Kidney (tissue), 14 donors: ENCODE data around the gene RBM44. TPM values are rescaled to one million over a fixed set of nuclear protein-coding genes. Genes with fewer than 3 reads are reported as not detected.
"Not testable (repeated sequence)": the region's sequence is repeated elsewhere in the genome, so short reads cannot be mapped to it uniquely, and the experiment has no call there.

ENCODE experiments used
- DNase-seq, 5 donors: peaks; one replicate each; pipeline ENCODE4 v3.0.0-alpha.2; 2013 to 2020
- FAIRE-seq: peaks from 2 replicates; lab custom pipeline; 2012; peaks lifted over from hg19 to GRCh38; lab: Jason Lieb, UNC
- H3K27ac ChIP-seq, 2 donors: one replicate each; pipeline ENCODE4 v1.7.0; 2013; ENCODE audit warnings: low read depth in 2 of 2, low read length in 2 of 2, inconsistent platforms in 1 of 2
- H3K27me3 ChIP-seq: one replicate; pipeline ENCODE4 v1.7.1; 2013; ENCODE audit warnings: low read length, inconsistent platforms; ENCODE audit not compliant: control insufficient read depth, insufficient read depth
- H3K36me3 ChIP-seq, 3 donors: one replicate each; pipeline versions ENCODE4 v1.7.0 to v1.7.1; 2013; ENCODE audit warnings: low read length in 3 of 3, control low read depth in 1 of 3, inconsistent platforms in 1 of 3; ENCODE audit not compliant: insufficient read depth in 3 of 3, control insufficient read depth in 2 of 3
- H3K4me1 ChIP-seq, 3 donors: one replicate each; pipeline versions ENCODE4 v1.7.0 to v1.7.1; 2013; ENCODE audit warnings: low read length in 3 of 3, inconsistent platforms in 1 of 3, low read depth in 1 of 3; ENCODE audit not compliant: control insufficient read depth in 2 of 3, insufficient read depth in 2 of 3
- H3K4me3 ChIP-seq, 3 donors: one replicate each; pipeline versions ENCODE4 v1.7.0 to v1.8.1; 2013; ENCODE audit warnings: low read length in 3 of 3, control low read depth in 1 of 3, inconsistent platforms in 1 of 3
- H3K9ac ChIP-seq, 3 donors: one replicate each; pipeline versions ENCODE4 v1.7.0 to v1.7.1; 2013; ENCODE audit warnings: low read length in 3 of 3, control low read depth in 1 of 3, inconsistent platforms in 1 of 3
- H3K9me3 ChIP-seq, 3 donors: one replicate each; pipeline versions ENCODE4 v1.7.0 to v1.7.1; 2013; ENCODE audit warnings: low read length in 3 of 3, control low read depth in 1 of 3, inconsistent platforms in 1 of 3; ENCODE audit not compliant: control insufficient read depth in 2 of 3, insufficient read depth in 1 of 3
- CTCF ChIP-seq: IDR thresholded peaks from 3 replicates; pipeline ENCODE4 v1.5.1; 2012; ENCODE audit warnings: mild to moderate bottlenecking, moderate library complexity, borderline replicate concordance; ENCODE audit not compliant: insufficient read depth; ENCODE audit errors: extremely low read depth
- intact Hi-C: fragments of 100-400 bp; cut with DNase I; formaldehyde crosslinking; loops from one replicate; pipeline ENCODE4 v1.11.1; 2022
- polyA plus RNA-seq: library from polyadenylated mRNA; stranded (reverse); fragments of 350-450 nt; fragmentation: Illumina TruSeq; extraction: RNeasy Lipid Tissue Mini Kit (QIAGEN cat#74804); gene quantifications from one replicate; pipeline ENCODE4 v1.2.3, GENCODE V29; 2014; ENCODE audit warnings: low read depth, low replicate concordance; ENCODE audit not compliant: insufficient read depth
- total RNA-seq: library from RNA; stranded (reverse); fragmentation: NEBNext Ultra II Directional; extraction: Animal tissue kit (Norgen Biotek cat#: 25700); gene quantifications from one replicate; pipeline ENCODE4 v1.2.1, GENCODE V29; 2021
- donor health status: control.
- donor health status: control.
- donor health status: control.
- donor health status: control.
- donor health status: control.
- donor health status: DM: yes; HTN: yes; CAD: no.
- donor health status: Normal renal cell carcinoma (clear cell type).

RBM44 gene
- total and polyA plus RNA-seq, 2 donors from 2014 or later = 0.72 TPM; not detected in 1

- Histone ChIP-seq H3K4me3 (no peak overlapping the region), H3K27me3 (no peaks in the 10 kb centered on the region), H3K9ac (no peak overlapping the region), H3K9me3 (no peaks in the 10 kb centered on the region), H3K27ac (no peak overlapping the region), H3K36me3 (no peaks in the 10 kb centered on the region), H3K4me1 (no peaks in the 10 kb centered on the region)
- FAIRE-seq (no peak), DNase-seq (peak in 2 of 5 donors; percentile 7 to 52)
- intact Hi-C loops = loop anchor here (10.0 kb wide), 1 partner anchor 399 kb away; no protein-coding TSS in a partner anchor
- no peak for TF ChIP-seq CTCF
These were observed 67.1 kb downstream of the RBM44 start for GRCh38 chr2:237865623-237866041.

- no peaks in the 10 kb centered on the region for H3K4me1 ChIP-seq
- no peak for FAIRE-seq
- peak in 2 of 5 donors; percentile 7 to 37 for DNase-seq
- H3K9me3 ChIP-seq = no peaks in the 10 kb centered on the region
- no peak for TF ChIP-seq CTCF
- no peaks in the 10 kb centered on the region for H3K36me3 ChIP-seq
- H3K27me3 ChIP-seq = no peaks in the 10 kb centered on the region
- no peak overlapping the region for H3K9ac ChIP-seq
- no peak overlapping the region for H3K27ac ChIP-seq
- intact Hi-C loops = loop anchor here (10.0 kb wide), 1 partner anchor 399 kb away; no protein-coding TSS in a partner anchor
- no peak overlapping the region for H3K4me3 ChIP-seq
These were observed 67.6 kb downstream of the RBM44 start for GRCh38 chr2:237866101-237866621.

- no peak overlapping the region for H3K27ac ChIP-seq
- H3K4me1 ChIP-seq = no peaks in the 10 kb centered on the region
- intact Hi-C loops = loop anchor here (10.0 kb wide), 1 partner anchor 397 kb away; no protein-coding TSS in a partner anchor
- peak in 2 of 5 donors; percentile 6 to 29 for DNase-seq
- H3K4me3 ChIP-seq = no peak overlapping the region
- no peak overlapping the region for H3K9ac ChIP-seq
- no peaks in the 10 kb centered on the region for H3K27me3 ChIP-seq
- H3K9me3 ChIP-seq = no peaks in the 10 kb centered on the region
- no peaks in the 10 kb centered on the region for H3K36me3 ChIP-seq
- TF ChIP-seq CTCF = no peak
- FAIRE-seq = no peak
These were observed 68.9 kb downstream of the RBM44 start for GRCh38 chr2:237867465-237867864.

GRCh38 chr2:237868074-237868473 is 69.5 kb downstream of the RBM44 start:
- not testable (repeated sequence) for H3K4me3 ChIP-seq, H3K27me3 ChIP-seq, DNase-seq, H3K27ac ChIP-seq, H3K4me1 ChIP-seq, H3K36me3 ChIP-seq, H3K9ac ChIP-seq, FAIRE-seq, H3K9me3 ChIP-seq
- intact Hi-C loops = loop anchor here (10.0 kb wide), 1 partner anchor 397 kb away; no protein-coding TSS in a partner anchor
